ENCODE measurements around the gene SCN7A.
A peak's percentile ranks its signal among the peaks of the same experiment; 100 is the strongest.

SCN7A gene

GRCh38 chr2:166454006-166454595, 39.9 kb downstream of the SCN7A start:
- H3K4me2 ChIP-seq (ENCODE audit: insufficient read depth, low read length, poor library complexity, severe bottlenecking): no peak overlapping the region
- H2AK5ac ChIP-seq (ENCODE audit: low read depth, low read length): no peak overlapping the region
- H3K4me1 ChIP-seq (ENCODE audit: control insufficient read depth in 2 of 2, insufficient read depth in 1 of 2, low read depth in 1 of 2, low read length in 2 of 2): peaks cover 0 to 9% of the 10 kb centered on the region in 2 donors
- no peak overlapping the region for H3K4me3 ChIP-seq (ENCODE audit: low read length in 2 of 2)
- no peak overlapping the region for H3K23ac ChIP-seq (ENCODE audit: low read depth, low read length, poor library complexity)
- H3K14ac ChIP-seq (ENCODE audit: low read length): no peak overlapping the region
- H3K79me1 ChIP-seq (ENCODE audit: low read depth, low read length): no peaks in the 10 kb centered on the region
- no peak overlapping the region for H2BK5ac ChIP-seq (ENCODE audit: low read length)
- H3K4ac ChIP-seq (ENCODE audit: low read length): no peak overlapping the region
- H3K27ac ChIP-seq (replicated peaks; ENCODE audit: low read length): no peak overlapping the region
- H3K27me3 ChIP-seq (ENCODE audit: control insufficient read depth in 3 of 3, insufficient read depth in 3 of 3, low read depth in 1 of 3, low read length in 3 of 3): no peaks in the 10 kb centered on the region
- no peak overlapping the region for H4K91ac ChIP-seq (ENCODE audit: low read depth, low read length, poor library complexity)
- no peak overlapping the region for H2BK15ac ChIP-seq (ENCODE audit: low read length)
- DNase-seq (ENCODE audit: low spot score): no peak
- H3K18ac ChIP-seq (ENCODE audit: low read length): no peak overlapping the region
- no peaks in the 10 kb centered on the region for H3K36me3 ChIP-seq (replicated peaks in 1 of 2; ENCODE audit: control insufficient read depth in 2 of 2, insufficient read depth in 2 of 2, low read length in 2 of 2)
- no peak overlapping the region for H4K8ac ChIP-seq (ENCODE audit: low read depth, low read length)
- no peak overlapping the region for H2AFZ ChIP-seq (ENCODE audit: low read length)
- no peak overlapping the region for H2BK120ac ChIP-seq (ENCODE audit: low read depth, low read length)
- WGBS, 2 donors (ENCODE audit: extremely low coverage in 2 of 2, insufficient read length in 2 of 2, insufficient replicate concordance in 1 of 2): no CpG with 5 or more reads among the region's 2 CpGs
- no peak overlapping the region for H3K9ac ChIP-seq (ENCODE audit: low read depth, low read length, poor library complexity)
- peaks cover 0 to 3% of the 10 kb centered on the region in 2 donors for H3K9me3 ChIP-seq (replicated peaks in 1 of 2; ENCODE audit: control insufficient read depth in 2 of 2, insufficient read depth in 1 of 2, low read depth in 1 of 2, low read length in 2 of 2)
- no peak overlapping the region for H2BK12ac ChIP-seq (ENCODE audit: low read length)

- WGBS, 2 donors (ENCODE audit: extremely low coverage in 2 of 2, insufficient read length in 2 of 2, insufficient replicate concordance in 1 of 2): no CpG with 5 or more reads among the region's 1 CpG
- peaks cover 0 to 9% of the 10 kb centered on the region in 2 donors for H3K4me1 ChIP-seq (ENCODE audit: control insufficient read depth in 2 of 2, insufficient read depth in 1 of 2, low read depth in 1 of 2, low read length in 2 of 2)
- no peak overlapping the region for H3K27ac ChIP-seq (replicated peaks; ENCODE audit: low read length)
- no peak overlapping the region for H4K91ac ChIP-seq (ENCODE audit: low read depth, low read length, poor library complexity)
- DNase-seq (ENCODE audit: low spot score): peak; percentile 9
- no peak overlapping the region for H2AFZ ChIP-seq (ENCODE audit: low read length)
- no peak overlapping the region for H4K8ac ChIP-seq (ENCODE audit: low read depth, low read length)
- no peak overlapping the region for H3K18ac ChIP-seq (ENCODE audit: low read length)
- H3K9me3 ChIP-seq (replicated peaks in 1 of 2; ENCODE audit: control insufficient read depth in 2 of 2, insufficient read depth in 1 of 2, low read depth in 1 of 2, low read length in 2 of 2): peaks cover 2 to 6% of the 10 kb centered on the region in 2 donors
- H2BK12ac ChIP-seq (ENCODE audit: low read length): no peak overlapping the region
- no peak overlapping the region for H3K14ac ChIP-seq (ENCODE audit: low read length)
- H2BK5ac ChIP-seq (ENCODE audit: low read length): no peak overlapping the region
- no peak overlapping the region for H2BK120ac ChIP-seq (ENCODE audit: low read depth, low read length)
- H2AK5ac ChIP-seq (ENCODE audit: low read depth, low read length): no peak overlapping the region
- H3K4me3 ChIP-seq (ENCODE audit: low read length in 2 of 2): no peak overlapping the region
- no peak overlapping the region for H2BK15ac ChIP-seq (ENCODE audit: low read length)
- H3K23ac ChIP-seq (ENCODE audit: low read depth, low read length, poor library complexity): no peak overlapping the region
- no peaks in the 10 kb centered on the region for H3K36me3 ChIP-seq (replicated peaks in 1 of 2; ENCODE audit: control insufficient read depth in 2 of 2, insufficient read depth in 2 of 2, low read length in 2 of 2)
- no peaks in the 10 kb centered on the region for H3K79me1 ChIP-seq (ENCODE audit: low read depth, low read length)
- no peaks in the 10 kb centered on the region for H3K27me3 ChIP-seq (ENCODE audit: control insufficient read depth in 3 of 3, insufficient read depth in 3 of 3, low read depth in 1 of 3, low read length in 3 of 3)
- H3K4ac ChIP-seq (ENCODE audit: low read length): no peak overlapping the region
- H3K9ac ChIP-seq (ENCODE audit: low read depth, low read length, poor library complexity): no peak overlapping the region
- H3K4me2 ChIP-seq (ENCODE audit: insufficient read depth, low read length, poor library complexity, severe bottlenecking): no peak overlapping the region
Observed at GRCh38 chr2:166451468-166451867, 42.6 kb downstream of the SCN7A start.

GRCh38 chr2:166449439-166449838, 44.6 kb downstream of the SCN7A start:
- Histone ChIP-seq H3K4me3 (ENCODE audit: low read length in 2 of 2) (no peak overlapping the region), H2BK120ac (ENCODE audit: low read depth, low read length) (no peak overlapping the region), H2AK5ac (ENCODE audit: low read depth, low read length) (no peak overlapping the region), H3K14ac (ENCODE audit: low read length) (no peak overlapping the region), H3K9ac (ENCODE audit: low read depth, low read length, poor library complexity) (no peak overlapping the region), H3K4ac (ENCODE audit: low read length) (no peak overlapping the region), H3K9me3 (replicated peaks in 1 of 2; ENCODE audit: control insufficient read depth in 2 of 2, insufficient read depth in 1 of 2, low read depth in 1 of 2, low read length in 2 of 2) (peaks cover 2% of the 10 kb centered on the region in 2 donors), H3K18ac (ENCODE audit: low read length) (no peak overlapping the region), H3K79me1 (ENCODE audit: low read depth, low read length) (no peaks in the 10 kb centered on the region), H4K91ac (ENCODE audit: low read depth, low read length, poor library complexity) (no peak overlapping the region), H3K27ac (replicated peaks; ENCODE audit: low read length) (no peak overlapping the region), H2BK15ac (ENCODE audit: low read length) (no peak overlapping the region), H3K27me3 (ENCODE audit: control insufficient read depth in 3 of 3, insufficient read depth in 3 of 3, low read depth in 1 of 3, low read length in 3 of 3) (no peaks in the 10 kb centered on the region), H3K4me1 (ENCODE audit: control insufficient read depth in 2 of 2, insufficient read depth in 1 of 2, low read depth in 1 of 2, low read length in 2 of 2) (peaks cover 0 to 9% of the 10 kb centered on the region in 2 donors), H2BK12ac (ENCODE audit: low read length) (no peak overlapping the region), H2AFZ (ENCODE audit: low read length) (no peak overlapping the region), H4K8ac (ENCODE audit: low read depth, low read length) (no peak overlapping the region), H3K36me3 (replicated peaks in 1 of 2; ENCODE audit: control insufficient read depth in 2 of 2, insufficient read depth in 2 of 2, low read length in 2 of 2) (no peaks in the 10 kb centered on the region), H3K4me2 (ENCODE audit: insufficient read depth, low read length, poor library complexity, severe bottlenecking) (no peak overlapping the region), H2BK5ac (ENCODE audit: low read length) (no peak overlapping the region), H3K23ac (ENCODE audit: low read depth, low read length, poor library complexity) (no peak overlapping the region)
- no peak for DNase-seq (ENCODE audit: low spot score)
- no CpG with 5 or more reads among the region's 1 CpG for WGBS, 2 donors (ENCODE audit: extremely low coverage in 2 of 2, insufficient read length in 2 of 2, insufficient replicate concordance in 1 of 2)

- no peak for DNase-seq (ENCODE audit: low spot score)
- H3K4me3 ChIP-seq (ENCODE audit: low read length in 2 of 2): no peak overlapping the region
- peaks cover 2% of the 10 kb centered on the region in 2 donors for H3K9me3 ChIP-seq (replicated peaks in 1 of 2; ENCODE audit: control insufficient read depth in 2 of 2, insufficient read depth in 1 of 2, low read depth in 1 of 2, low read length in 2 of 2)
- H4K8ac ChIP-seq (ENCODE audit: low read depth, low read length): no peak overlapping the region
- no peak overlapping the region for H3K27ac ChIP-seq (replicated peaks; ENCODE audit: low read length)
- H3K4ac ChIP-seq (ENCODE audit: low read length): no peak overlapping the region
- H2BK12ac ChIP-seq (ENCODE audit: low read length): no peak overlapping the region
- no peak overlapping the region for H2AK5ac ChIP-seq (ENCODE audit: low read depth, low read length)
- no peak overlapping the region for H2AFZ ChIP-seq (ENCODE audit: low read length)
- no peak overlapping the region for H2BK15ac ChIP-seq (ENCODE audit: low read length)
- H3K36me3 ChIP-seq (replicated peaks in 1 of 2; ENCODE audit: control insufficient read depth in 2 of 2, insufficient read depth in 2 of 2, low read length in 2 of 2): no peaks in the 10 kb centered on the region
- H3K9ac ChIP-seq (ENCODE audit: low read depth, low read length, poor library complexity): no peak overlapping the region
- no peak overlapping the region for H2BK5ac ChIP-seq (ENCODE audit: low read length)
- no peak overlapping the region for H3K18ac ChIP-seq (ENCODE audit: low read length)
- no peak overlapping the region for H3K23ac ChIP-seq (ENCODE audit: low read depth, low read length, poor library complexity)
- H3K27me3 ChIP-seq (ENCODE audit: control insufficient read depth in 3 of 3, insufficient read depth in 3 of 3, low read depth in 1 of 3, low read length in 3 of 3): no peaks in the 10 kb centered on the region
- H4K91ac ChIP-seq (ENCODE audit: low read depth, low read length, poor library complexity): no peak overlapping the region
- H3K4me2 ChIP-seq (ENCODE audit: insufficient read depth, low read length, poor library complexity, severe bottlenecking): no peak overlapping the region
- H3K14ac ChIP-seq (ENCODE audit: low read length): no peak overlapping the region
- no peak overlapping the region for H2BK120ac ChIP-seq (ENCODE audit: low read depth, low read length)
- H3K79me1 ChIP-seq (ENCODE audit: low read depth, low read length): no peaks in the 10 kb centered on the region
- peaks cover 0 to 9% of the 10 kb centered on the region in 2 donors for H3K4me1 ChIP-seq (ENCODE audit: control insufficient read depth in 2 of 2, insufficient read depth in 1 of 2, low read depth in 1 of 2, low read length in 2 of 2)
Observed at GRCh38 chr2:166448106-166448505, 45.9 kb downstream of the SCN7A start.
